K562 (cell line): ENCODE data around the gene CNTF. TPM values are rescaled to one million over a fixed set of nuclear protein-coding genes. Genes with fewer than 3 reads are reported as not detected.

Source experiments
- ASH1L ChIP-seq: fragments of 450-650 bp; IDR thresholded peaks from 2 replicates; pipeline ENCODE4 v1.6.1; 2018; ENCODE audit warnings: borderline replicate concordance, mild to moderate bottlenecking, low read depth; ENCODE audit not compliant: partially characterized antibody
- CHD4 ChIP-seq: fragments of 200-600 bp; sonication (generic); IDR thresholded peaks from 3 replicates; pipeline ENCODE4 v1.6.1; 2012; ENCODE audit warnings: low read depth, mild to moderate bottlenecking, mixed read lengths, low read length, inconsistent platforms; ENCODE audit not compliant: insufficient read depth, insufficient replicate concordance, poor library complexity, severe bottlenecking
- CREM ChIP-seq: IDR thresholded peaks from 2 replicates; pipeline ENCODE4 v1.6.1; 2014; ENCODE audit warnings: antibody characterized with exemption, low read depth
- ESRRB ChIP-seq: fragments of 250-450 bp; sonication (Bioruptor Pico); IDR thresholded peaks from 2 replicates; pipeline ENCODE4 v1.5.0; 2020; ENCODE audit warnings: mild to moderate bottlenecking, moderate library complexity, borderline replicate concordance
- HDGF ChIP-seq: fragments of 450-650 bp; IDR thresholded peaks from 2 replicates; pipeline ENCODE4 v1.6.1; 2016
- HMG20B ChIP-seq: fragments of 250-450 bp; sonication (Bioruptor Pico); IDR thresholded peaks from 2 replicates; pipeline ENCODE4 v1.5.0; 2021; ENCODE audit warnings: mild to moderate bottlenecking
- KDM2B ChIP-seq: fragments of 250-450 bp; sonication (Bioruptor Pico); IDR thresholded peaks from 2 replicates; pipeline ENCODE4 v1.8.0; 2021; ENCODE audit warnings: mild to moderate bottlenecking, moderate library complexity
- RCOR1 ChIP-seq, 2 experiments: IDR thresholded peaks; 2 replicates each; pipeline ENCODE4 v1.6.1; 2012; ENCODE audit warnings: low read depth in 2 of 2, low read length in 2 of 2, borderline replicate concordance in 1 of 2, improper control_type of control experiment in 1 of 2
- SFPQ ChIP-seq: fragments of 200-400 bp; formaldehyde crosslinking; IDR thresholded peaks from 2 replicates; pipeline ENCODE4 v1.6.1; 2017; ENCODE audit warnings: mild to moderate bottlenecking, low read depth, low read length, moderate library complexity
- UBTF ChIP-seq, 2 experiments: IDR thresholded peaks; 2 replicates each; pipeline ENCODE4 v1.6.1; 2012; ENCODE audit warnings: improper control_type of control experiment in 2 of 2, low read depth in 2 of 2, low read length in 2 of 2, borderline replicate concordance in 1 of 2
- ZNF274 ChIP-seq: IDR thresholded peaks from 2 replicates; pipeline ENCODE4 v1.6.1; 2011; ENCODE audit warnings: low read depth, mild to moderate bottlenecking, low read length, moderate library complexity, borderline replicate concordance
- ZNF407 ChIP-seq: fragments of 450-650 bp; IDR thresholded peaks from 2 replicates; pipeline ENCODE4 v1.6.1; 2016; ENCODE audit warnings: low read depth
- ZNF507 ChIP-seq: conservative IDR thresholded peaks from 2 replicates; pipeline ENCODE4 v1.6.1; 2017; ENCODE audit warnings: missing genetic modification characterization, missing compliant biosample characterization
- ZNF699 ChIP-seq: fragments of 250-450 bp; sonication (Bioruptor Pico); IDR thresholded peaks from 2 replicates; pipeline ENCODE4 v1.8.0; 2021; ENCODE audit warnings: mild to moderate bottlenecking, moderate library complexity; ENCODE audit not compliant: insufficient replicate concordance
- ZNF75A ChIP-seq: fragments of 450-650 bp; formaldehyde crosslinking; IDR thresholded peaks from 2 replicates; pipeline ENCODE4 v1.4.0; 2020; ENCODE audit warnings: mild to moderate bottlenecking
- polyA plus RNA-seq, 8 experiments: library from polyadenylated mRNA; depleted of rRNA in 4 of 8; stranded (reverse) in 5 of 8; unstranded in 3 of 8; fragments of >200 nt; fragmentation: Nextera tagmentation in 2 of 8; fragmentation: Illumina TruSeq in 1 of 8; extraction: Ambion mirVana in 2 of 8; extraction: Trizol in 1 of 8; gene quantifications; 2 replicates each; pipeline versions ENCODE4 v1.2.1 to v1.2.3, GENCODE V29; 2011 to 2014; ENCODE audit warnings: inconsistent platforms in 1 of 8, missing spikeins in 1 of 8
- total RNA-seq, 7 experiments: library from RNA; depleted of rRNA in 6 of 7; stranded (reverse); fragments of >200 nt in 6 of 7; fragmentation: Illumina TruSeq in 2 of 7; extraction: Trizol in 2 of 7; gene quantifications; 2 replicates each; pipeline versions ENCODE4 v1.2.1 to v1.2.3, GENCODE V29; 2011 to 2021; ENCODE audit warnings: low replicate concordance in 1 of 7

The CNTF gene
- total and polyA plus RNA-seq, 9 of the 15 experiments (the other 6 are each of a cell fraction or from before 2014, with no cell fraction given) = 0.17 to 5.0 (median 2.3) TPM

GRCh38 chr11:58578635-58579191 is 43.8 kb upstream of the CNTF start, which contains the start of gene ZFP91 (continued):
- TF ChIP-seq UBTF (IDR thresholded peaks at IDR 0.05; ENCODE audit: borderline replicate concordance in 1 of 2, low read depth in 2 of 2, low read length in 2 of 2) (0 out of 4 replicates have a peak, but pooled peaks of 1 of the 2 experiments have one; percentile 7), ZNF507 (tag) (no peak), KDM2B (CRISPR knock-in tag) (no peak), RCOR1 (IDR thresholded peaks at IDR 0.05; ENCODE audit: borderline replicate concordance in 1 of 2, low read depth in 2 of 2, low read length in 2 of 2) (0 out of 4 replicates have a peak, but pooled peaks of 1 of the 2 experiments have one; percentile 31), HMG20B (CRISPR knock-in tag) (no peak), SFPQ (no peak), ZNF699 (no peak), CREM (peak; percentile 68), HDGF (no peak), ZNF75A (CRISPR knock-in tag) (no peak), ZNF274 (no peak), ESRRB (CRISPR knock-in tag) (no peak), ZNF407 (0 out of 2 replicates have a peak, but pooled peaks have one; percentile 23), ASH1L (peak; percentile 60), CHD4 (no peak)
